HEK293 (cell line): Measurements from ENCODE around the gene POF1B.

Source experiments
- CTCF ChIA-PET: fragments of 350-600 bp; formaldehyde crosslinking; extraction: SDS; loops from one replicate; lab custom pipeline; 2021; ENCODE audit warnings: antibody characterized with exemption; lab: Yijun Ruan, JAX
- POLR2A ChIA-PET: fragments of 300-600 bp; formaldehyde crosslinking; extraction: SDS; loops from one replicate; lab custom pipeline; 2020; ENCODE audit warnings: antibody characterized with exemption, inconsistent platforms; lab: Yijun Ruan, JAX
- H3K27ac ChIP-seq: fragments of 200-500 bp; sonication (Bioruptor generic); 2 replicates; pipeline ENCODE4 v1.5.1; 2014; ENCODE audit warnings: low read depth, low read length, control low read depth, inconsistent platforms; ENCODE audit errors: extremely low read depth
- H3K36me3 ChIP-seq, 2 experiments: fragments of 200-500 bp in 1 of 2; sonication (Bioruptor generic) in 1 of 2; 1 replicate in 1 of 2; 2 replicates in 1 of 2; pipeline ENCODE4 v1.5.1; 2014 to 2017; ENCODE audit warnings: inconsistent platforms in 2 of 2, low read length in 2 of 2; ENCODE audit not compliant: control insufficient read depth in 2 of 2, insufficient read depth in 1 of 2
- H3K4me1 ChIP-seq: fragments of 200-500 bp; sonication (Bioruptor generic); 2 replicates; pipeline ENCODE4 v1.5.1; 2014; ENCODE audit warnings: mild to moderate bottlenecking, low read length, inconsistent platforms; ENCODE audit not compliant: control insufficient read depth, insufficient read depth
- H3K4me3 ChIP-seq: 2 replicates; pipeline ENCODE4 v1.5.1; 2011; ENCODE audit warnings: low read depth, mild to moderate bottlenecking, control low read depth, low read length, moderate library complexity
- H3K9me3 ChIP-seq: fragments of 200-500 bp; sonication (Bioruptor generic); 2 replicates; pipeline ENCODE4 v1.5.1; 2014; ENCODE audit warnings: low read depth, low read length, inconsistent platforms; ENCODE audit not compliant: control insufficient read depth, insufficient read depth
- ELK4 ChIP-seq: IDR thresholded peaks from 2 replicates; pipeline ENCODE4 v1.6.1; 2011; ENCODE audit warnings: mild to moderate bottlenecking, low read depth, low read length, borderline replicate concordance
- KLF1 ChIP-seq: fragments of 450-650 bp; formaldehyde crosslinking; IDR thresholded peaks from 2 replicates; pipeline ENCODE4 v1.5.1; 2016; ENCODE audit warnings: missing biosample characterization, missing genetic modification characterization
- KLF9 ChIP-seq: fragments of 450-650 bp; formaldehyde crosslinking; IDR thresholded peaks from 2 replicates; pipeline ENCODE4 v1.5.1; 2016; ENCODE audit warnings: missing biosample characterization, missing genetic modification characterization, low read depth
- PATZ1 ChIP-seq: fragments of 450-650 bp; formaldehyde crosslinking; IDR thresholded peaks from 2 replicates; pipeline ENCODE4 v1.5.1; 2016; ENCODE audit warnings: missing biosample characterization, missing genetic modification characterization
- PRDM1 ChIP-seq: fragments of 450-650 bp; formaldehyde crosslinking; IDR thresholded peaks from 2 replicates; pipeline ENCODE4; 2016; ENCODE audit warnings: missing biosample characterization, missing genetic modification characterization
- PRDM6 ChIP-seq: fragments of 450-650 bp; formaldehyde crosslinking; IDR thresholded peaks from 2 replicates; pipeline ENCODE4 v1.5.1; 2017; ENCODE audit warnings: missing biosample characterization, missing genetic modification characterization
- SETDB1 ChIP-seq: IDR thresholded peaks from one replicate; pipeline ENCODE4 v1.6.1; 2017; ENCODE audit warnings: mild to moderate bottlenecking, low read length, moderate library complexity, mixed read lengths; ENCODE audit not compliant: insufficient read length
- YY2 ChIP-seq: fragments of 450-650 bp; formaldehyde crosslinking; IDR thresholded peaks from 2 replicates; pipeline ENCODE4 v1.5.1; 2016; ENCODE audit warnings: missing biosample characterization, missing genetic modification characterization
- ZNF169 ChIP-seq: fragments of 450-650 bp; formaldehyde crosslinking; IDR thresholded peaks from 2 replicates; pipeline ENCODE4 v1.5.1; 2016; ENCODE audit warnings: missing biosample characterization, missing genetic modification characterization
- ZNF202 ChIP-seq: fragments of 450-650 bp; formaldehyde crosslinking; IDR thresholded peaks from 2 replicates; pipeline ENCODE4 v1.5.1; 2016; ENCODE audit warnings: missing biosample characterization, missing genetic modification characterization, borderline replicate concordance
- ZNF324 ChIP-seq: fragments of 450-650 bp; formaldehyde crosslinking; IDR thresholded peaks from 2 replicates; pipeline ENCODE4 v1.5.1; 2016; ENCODE audit warnings: missing biosample characterization, missing genetic modification characterization
- ZNF37A ChIP-seq: fragments of 450-650 bp; IDR thresholded peaks from 2 replicates; pipeline ENCODE4 v1.5.1; 2018; ENCODE audit warnings: missing biosample characterization, missing genetic modification characterization
- ZNF394 ChIP-seq: fragments of 450-650 bp; formaldehyde crosslinking; IDR thresholded peaks from 2 replicates; pipeline ENCODE4 v1.5.1; 2016; ENCODE audit warnings: missing biosample characterization, missing genetic modification characterization, mild to moderate bottlenecking, moderate library complexity, borderline replicate concordance
- ZNF426 ChIP-seq: fragments of 450-650 bp; formaldehyde crosslinking; IDR thresholded peaks from 2 replicates; pipeline ENCODE4 v1.5.1; 2017; ENCODE audit warnings: missing biosample characterization, missing genetic modification characterization, mild to moderate bottlenecking, inconsistent platforms, moderate library complexity
- ZNF513 ChIP-seq: fragments of 450-650 bp; IDR thresholded peaks from 2 replicates; pipeline ENCODE4 v1.5.1; 2018; ENCODE audit warnings: missing biosample characterization, missing genetic modification characterization
- ZNF596 ChIP-seq: fragments of 450-650 bp; IDR thresholded peaks from 2 replicates; pipeline ENCODE4 v1.5.0; 2018; ENCODE audit warnings: missing biosample characterization, mild to moderate bottlenecking, missing genetic modification characterization, moderate library complexity
- ZNF623 ChIP-seq: fragments of 450-650 bp; formaldehyde crosslinking; IDR thresholded peaks from 2 replicates; pipeline ENCODE4 v1.5.1; 2016; ENCODE audit warnings: missing biosample characterization, missing genetic modification characterization
- ZNF626 ChIP-seq: fragments of 450-650 bp; sonication (Bioruptor Pico); formaldehyde crosslinking; IDR thresholded peaks from 2 replicates; pipeline ENCODE4 v1.5.1; 2018; ENCODE audit warnings: missing biosample characterization, missing genetic modification characterization, inconsistent platforms
- ZNF692 ChIP-seq: fragments of 450-650 bp; formaldehyde crosslinking; IDR thresholded peaks from 2 replicates; pipeline ENCODE4 v1.5.1; 2016; ENCODE audit warnings: missing biosample characterization, missing genetic modification characterization
- ZNF837 ChIP-seq: fragments of 450-650 bp; formaldehyde crosslinking; IDR thresholded peaks from 2 replicates; pipeline ENCODE4 v1.5.1; 2016; ENCODE audit warnings: missing biosample characterization, missing genetic modification characterization

The POF1B gene

DNA sequence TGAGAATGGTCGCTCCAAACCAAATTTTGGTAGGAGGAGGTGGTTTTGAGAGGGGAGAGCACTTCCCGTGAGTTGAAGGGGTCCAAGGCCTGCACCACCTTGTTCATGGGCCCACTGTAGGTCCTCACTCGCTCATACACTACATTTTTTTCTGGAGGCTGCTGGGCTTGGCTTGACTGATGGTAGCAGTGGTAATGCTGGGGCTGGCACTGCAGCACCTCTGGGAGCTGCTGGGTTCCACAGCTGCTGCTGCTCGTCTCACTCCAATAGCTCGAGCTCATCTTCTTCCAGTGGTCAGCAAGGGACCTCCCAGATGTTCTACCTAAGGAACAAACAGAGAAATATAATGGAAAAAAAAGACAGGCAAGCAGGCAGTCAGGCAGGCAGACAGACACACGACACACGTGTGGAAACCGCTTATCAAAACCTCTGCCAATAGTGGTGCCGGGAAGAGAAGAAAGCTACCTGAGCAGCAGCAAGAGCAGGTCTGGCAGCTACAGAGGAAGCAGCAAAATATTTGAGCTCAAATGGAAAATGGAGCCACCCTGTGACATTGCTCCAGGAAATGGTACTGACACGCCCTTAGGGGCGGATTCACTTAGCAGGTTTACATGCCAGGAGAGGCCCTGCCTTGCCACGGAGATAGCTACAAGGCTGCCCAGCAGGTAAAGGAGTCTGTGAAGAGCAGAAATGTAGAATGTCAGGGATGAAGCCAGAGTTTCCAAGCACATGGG lies at the start of gene POF1B:
TSS of gene POF1B (minus strand) at position 492 of the 734 bp plus-strand sequence. CDS start at position 281, 211 bp downstream.
- no peaks in the 10 kb centered on the region for H3K36me3 ChIP-seq
- TF ChIP-seq ZNF837 (tag by site-specific recombination) (no peak), YY2 (tag by site-specific recombination) (no peak), ZNF324 (tag by site-specific recombination) (no peak), PRDM1 (tag by site-specific recombination) (no peak), PRDM6 (tag by site-specific recombination) (no peak), ZNF596 (tag by site-specific recombination) (no peak), ZNF692 (tag by site-specific recombination) (no peak), ZNF394 (tag by site-specific recombination) (no peak), PATZ1 (tag by site-specific recombination) (no peak), ZNF513 (tag by site-specific recombination) (no peak), ZNF426 (no peak)
- TF ChIP-seq, all 188 proteins: peak for 0
- H3K27ac ChIP-seq, result no peak within 1 kb of the TSS
- H3K9me3 ChIP-seq, result peaks cover 3% of the 10 kb centered on the region; the same call in 1 of the 2 replicates
- ChIA-PET CTCF (no interaction called here), POLR2A (no interaction called here)
- no peaks in the 10 kb centered on the region for H3K4me1 ChIP-seq
- no peak within 1 kb of the TSS for H3K4me3 ChIP-seq

- Histone ChIP-seq H3K4me1 (no peaks in the 10 kb centered on the region), H3K27ac (no peak overlapping the region), H3K4me3 (no peak overlapping the region), H3K9me3 (no peaks in the 10 kb centered on the region), H3K36me3 (no peaks in the 10 kb centered on the region)
- CTCF ChIA-PET, result interaction anchor here (2.1 kb wide), 1 partner anchor 11 kb away, joined by 6 read pairs; no protein-coding TSS in a partner anchor
- TF ChIP-seq SETDB1 (peak; percentile 91), KLF9 (no peak)
- POLR2A ChIA-PET, result no interaction called here
These were observed 49.6 kb upstream of the POF1B start for GRCh38 chrX:85429066-85429465.

DNA sequence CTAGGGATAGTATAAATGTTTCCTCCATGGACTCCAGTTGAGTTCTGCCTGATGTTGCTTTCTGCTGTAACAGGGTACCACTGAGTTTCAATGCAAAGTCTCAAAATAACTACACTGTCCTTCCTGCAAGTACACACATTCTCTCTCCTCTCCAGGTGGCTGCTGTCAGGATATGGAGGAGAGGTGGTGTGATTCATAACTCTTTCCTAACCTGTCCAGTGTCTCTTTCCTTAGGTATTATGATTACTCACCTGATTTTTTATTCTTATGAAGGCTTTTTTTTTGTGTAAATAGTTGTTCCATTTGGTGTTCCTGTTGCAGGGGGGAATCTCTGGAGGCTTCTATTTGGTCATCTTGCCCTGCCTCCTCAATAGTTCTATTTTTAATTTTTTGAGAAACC lies 39.8 kb upstream of the POF1B start:
- TF ChIP-seq KLF1 (tag by site-specific recombination), result no peak
- no peak for TF ChIP-seq ZNF169
- no peak for TF ChIP-seq ZNF623 (tag by site-specific recombination)
- no peak for TF ChIP-seq ZNF37A (tag by site-specific recombination)
- no peak for TF ChIP-seq ELK4
- no peak for TF ChIP-seq ZNF626
- TF ChIP-seq ZNF202 (tag by site-specific recombination), result no peak
- ChIA-PET POLR2A (no interaction called here), CTCF (no interaction called here)
- H3K9me3 ChIP-seq, result peaks cover under 1% of the 10 kb centered on the region; the same call in 1 of the 2 replicates
- H3K27ac ChIP-seq, result no peak overlapping the region
- no peaks in the 10 kb centered on the region for H3K36me3 ChIP-seq
- no peaks in the 10 kb centered on the region for H3K4me1 ChIP-seq
- H3K4me3 ChIP-seq, result no peak overlapping the region
